Measurements from ENCODE around the gene FGFBP1. TPM values are rescaled to one million over a fixed set of nuclear protein-coding genes. Genes with fewer than 3 reads are reported as not detected.
A peak's percentile ranks its signal among the peaks of the same experiment; 100 is the strongest.

The FGFBP1 gene
- total RNA-seq, 1 donor from 2014 or later = 5.2 TPM

GRCh38 chr4:15976456-15977447 lies 38.2 kb upstream of the FGFBP1 start:
- Histone ChIP-seq H3K4me3 (ENCODE audit: low read depth, low read length) (no peak overlapping the region), H3K27me3 (ENCODE audit: control insufficient read depth, insufficient read depth, low read length) (no peaks in the 10 kb centered on the region), H3K36me3 (ENCODE audit: control insufficient read depth, insufficient read depth, low read length) (no peaks in the 10 kb centered on the region)
- TF ChIP-seq CTCF (IDR thresholded peaks at IDR 0.05; ENCODE audit: insufficient read depth, low read length, poor library complexity, severe bottlenecking) = no peak
- no peak for DNase-seq (ENCODE audit: low read depth)

GRCh38 chr4:15971068-15971801 lies 32.7 kb upstream of the FGFBP1 start:
- DNase-seq (ENCODE audit: low read depth) = no peak
- no peaks in the 10 kb centered on the region for H3K27me3 ChIP-seq (ENCODE audit: control insufficient read depth, insufficient read depth, low read length)
- peaks cover 2% of the 10 kb centered on the region for H3K36me3 ChIP-seq (ENCODE audit: control insufficient read depth, insufficient read depth, low read length)
- no peak overlapping the region for H3K4me3 ChIP-seq (ENCODE audit: low read depth, low read length)
- no peak for TF ChIP-seq CTCF (IDR thresholded peaks at IDR 0.05; ENCODE audit: insufficient read depth, low read length, poor library complexity, severe bottlenecking)

- H3K4me3 ChIP-seq (ENCODE audit: low read depth, low read length) = no peak overlapping the region
- H3K27me3 ChIP-seq (ENCODE audit: control insufficient read depth, insufficient read depth, low read length) = no peaks in the 10 kb centered on the region
- peaks cover 2% of the 10 kb centered on the region for H3K36me3 ChIP-seq (ENCODE audit: control insufficient read depth, insufficient read depth, low read length)
- no peak for DNase-seq (ENCODE audit: low read depth)
- TF ChIP-seq CTCF (IDR thresholded peaks at IDR 0.05; ENCODE audit: insufficient read depth, low read length, poor library complexity, severe bottlenecking) = no peak
These were observed 30.2 kb upstream of the FGFBP1 start for GRCh38 chr4:15968551-15969300.

- no peak for TF ChIP-seq CTCF (IDR thresholded peaks at IDR 0.05; ENCODE audit: insufficient read depth, low read length, poor library complexity, severe bottlenecking)
- no peak for DNase-seq (ENCODE audit: low read depth)
- peaks cover 2% of the 10 kb centered on the region for H3K36me3 ChIP-seq (ENCODE audit: control insufficient read depth, insufficient read depth, low read length)
- no peak overlapping the region for H3K4me3 ChIP-seq (ENCODE audit: low read depth, low read length)
- no peaks in the 10 kb centered on the region for H3K27me3 ChIP-seq (ENCODE audit: control insufficient read depth, insufficient read depth, low read length)
These were observed 26.8 kb upstream of the FGFBP1 start for GRCh38 chr4:15965325-15965724.

- Histone ChIP-seq H3K27me3 (ENCODE audit: control insufficient read depth, insufficient read depth, low read length) (no peaks in the 10 kb centered on the region), H3K4me3 (ENCODE audit: low read depth, low read length) (no peak overlapping the region), H3K36me3 (ENCODE audit: control insufficient read depth, insufficient read depth, low read length) (peaks cover 2% of the 10 kb centered on the region)
- no peak for DNase-seq (ENCODE audit: low read depth)
- TF ChIP-seq CTCF (IDR thresholded peaks at IDR 0.05; ENCODE audit: insufficient read depth, low read length, poor library complexity, severe bottlenecking) = peak; percentile 21
These were observed 25.6 kb upstream of the FGFBP1 start for GRCh38 chr4:15964159-15964558.
